T-cell (primary cell): ENCODE data around the gene MYO7A. TPM values are rescaled to one million over a fixed set of nuclear protein-coding genes. Genes with fewer than 3 reads are reported as not detected.

Experiments
- ATAC-seq, 4 experiments: fragments of 200-7000 bp in 3 of 4; fragments of 150-1000 bp in 1 of 4; cut with Tn5 transposase; replicated peaks in 1 of 4; 1 replicate in 3 of 4; 2 replicates in 1 of 4; pipeline ENCODE4 v1.10.0; 2021; ENCODE audit warnings: moderate library complexity in 3 of 4, mild to moderate bottlenecking in 2 of 4, moderate number of reproducible peaks in 1 of 4
- CTCF ChIA-PET, 2 donors: fragments of 300-600 bp; sonication (Branson Sonifier 250); formaldehyde crosslinking; loops; one replicate each; lab custom pipeline; 2022; ENCODE audit warnings: antibody characterized with exemption in 2 of 2; lab: Charles Lee
- POLR2A ChIA-PET, 2 donors: fragments of 300-600 bp; sonication (Branson Sonifier 250); formaldehyde crosslinking; loops; one replicate each; lab custom pipeline; 2022; ENCODE audit warnings: antibody characterized with exemption in 2 of 2; lab: Charles Lee
- DNase-seq, 35 experiments: peaks; one replicate each; pipeline versions ENCODE4 v3.0.0 to v3.0.0-alpha.2; 2013 to 2023
- H3K27ac ChIP-seq: one replicate; pipeline ENCODE4 v1.5.1; 2013; ENCODE audit warnings: low read length
- H3K27me3 ChIP-seq, 2 experiments: replicated peaks in 1 of 2; 1 replicate in 1 of 2; 2 replicates in 1 of 2; pipeline versions ENCODE4 v1.6.1 to v1.7.0; 2013; ENCODE audit warnings: low read length in 1 of 2, mixed read lengths in 1 of 2; ENCODE audit not compliant: control insufficient read depth in 2 of 2, insufficient read depth in 2 of 2; ENCODE audit errors: extremely low read depth in 1 of 2
- H3K36me3 ChIP-seq, 2 donors: 1 replicate in 1 of 2; 2 replicates in 1 of 2; pipeline versions ENCODE4 v1.6.1 to v1.7.0; 2013; ENCODE audit warnings: low read length in 1 of 2; ENCODE audit not compliant: control insufficient read depth in 2 of 2, insufficient read depth in 1 of 2; ENCODE audit errors: extremely low read depth in 1 of 2
- H3K4me1 ChIP-seq, 2 experiments: 1 replicate in 1 of 2; 2 replicates in 1 of 2; pipeline versions ENCODE4 v1.6.1 to v1.7.0; 2013; ENCODE audit warnings: low read length in 2 of 2, mixed read lengths in 1 of 2; ENCODE audit not compliant: insufficient read depth in 2 of 2, control insufficient read depth in 1 of 2; ENCODE audit errors: extremely low read depth in 1 of 2
- H3K4me3 ChIP-seq, 2 donors: 1 replicate in 1 of 2; 2 replicates in 1 of 2; pipeline versions ENCODE4 v1.5.1 to v1.7.0; 2013; ENCODE audit warnings: mild to moderate bottlenecking in 2 of 2, low read length in 1 of 2, moderate library complexity in 1 of 2; ENCODE audit not compliant: control insufficient read depth in 1 of 2; ENCODE audit errors: extremely low read depth in 1 of 2
- H3K9me3 ChIP-seq: 2 replicates; pipeline ENCODE4 v1.7.0; 2013
- H3K27ac Mint-ChIP-seq, 2 donors: one replicate each; pipeline ENCODE4 v1.8.0; 2020 to 2021; ENCODE audit warnings: mild to moderate bottlenecking in 2 of 2, mixed read lengths in 2 of 2
- H3K27me3 Mint-ChIP-seq, 2 donors: one replicate each; pipeline ENCODE4 v1.8.0; 2021 to 2022; ENCODE audit warnings: mixed read lengths in 2 of 2
- H3K36me3 Mint-ChIP-seq: one replicate; pipeline ENCODE4 v1.8.0; 2021; ENCODE audit warnings: mixed read lengths
- H3K4me1 Mint-ChIP-seq, 3 donors: one replicate each; pipeline ENCODE4 v1.8.0; 2020 to 2022; ENCODE audit warnings: mixed read lengths in 3 of 3, mild to moderate bottlenecking in 1 of 3
- H3K4me3 Mint-ChIP-seq, 3 donors: one replicate each; pipeline ENCODE4 v1.8.0; 2020 to 2022; ENCODE audit warnings: mild to moderate bottlenecking in 3 of 3, mixed read lengths in 3 of 3, moderate library complexity in 3 of 3
- H3K9me3 Mint-ChIP-seq, 3 donors: one replicate each; pipeline ENCODE4 v1.8.0; 2020 to 2022; ENCODE audit warnings: mixed read lengths in 3 of 3
- WGBS: methylation state at CpG from one replicate; pipeline ENCODE4 v1.1.5; 2013; ENCODE audit warnings: missing lambda C conversion rate; ENCODE audit not compliant: insufficient coverage; 5-methylcytosine and 5-hydroxymethylcytosine counted together
- total RNA-seq, 35 experiments: library from RNA in 6 of 35; stranded (reverse) in 6 of 35; fragments of 120-200 nt in 1 of 35; gene quantifications; one replicate each; pipeline versions ENCODE4 v1.2.1 to v1.2.4 and lab custom pipeline; 2013 to 2026

MYO7A gene
- total RNA-seq, 5 donors from 2014 or later (not counting 1 experiment from before 2014, with no cell fraction given), result 0.15 to 1.7 (median 0.44) TPM

DNA sequence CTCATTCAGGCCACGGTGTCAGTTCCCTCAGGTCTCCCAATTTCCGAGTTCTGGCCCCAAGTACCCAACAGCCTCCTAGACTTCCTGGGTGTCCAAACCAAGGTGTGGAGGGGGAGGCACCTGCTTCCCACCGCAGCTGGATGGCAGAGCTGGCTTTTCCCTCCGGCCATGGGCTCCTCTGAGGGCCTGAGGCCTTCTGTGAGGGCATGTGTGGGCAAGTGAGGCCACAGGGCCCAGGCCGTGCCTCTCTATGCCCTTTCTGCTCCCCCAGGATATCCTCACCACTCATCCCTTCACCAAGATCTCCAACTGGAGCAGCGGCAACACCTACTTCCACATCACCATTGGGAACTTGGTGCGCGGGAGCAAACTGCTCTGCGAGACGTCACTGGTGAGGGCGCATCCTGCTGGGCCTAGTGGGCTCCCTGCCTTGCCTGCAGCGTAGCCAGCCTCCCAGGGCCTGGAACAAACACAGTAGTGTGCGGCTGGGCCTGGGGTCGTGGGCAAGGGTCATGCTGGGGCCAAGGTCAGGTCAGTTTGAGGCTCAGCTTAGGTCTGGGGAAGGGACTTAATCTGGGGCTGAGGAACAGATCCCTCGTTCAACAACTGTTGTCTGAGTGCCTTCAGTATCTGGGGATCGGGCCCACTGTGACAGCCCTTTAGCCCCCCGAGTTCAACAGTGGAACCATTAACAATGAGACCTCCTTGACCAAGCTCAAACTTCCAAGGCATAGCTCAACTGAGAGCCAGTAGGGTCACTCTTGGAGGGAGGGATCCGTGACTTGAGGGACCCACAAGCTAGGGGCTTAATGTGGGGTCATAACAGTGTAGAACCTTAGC, 85.8 kb downstream of the MYO7A start:
- Histone ChIP-seq H3K4me3 (no peak overlapping the region), H3K9me3 (no peaks in the 10 kb centered on the region), H3K36me3 (no peaks in the 10 kb centered on the region), H3K4me1 (no peaks in the 10 kb centered on the region), H3K27me3 (no peaks in the 10 kb centered on the region), H3K27ac (no peak overlapping the region)
- CTCF ChIA-PET, result no interaction called here
- H3K27ac Mint-ChIP-seq, result no peak overlapping the region
- peaks cover 0 to 6% of the 10 kb centered on the region in 2 donors for H3K27me3 Mint-ChIP-seq
- H3K4me1 Mint-ChIP-seq, result no peaks in the 10 kb centered on the region
- no peak overlapping the region for H3K4me3 Mint-ChIP-seq
- H3K36me3 Mint-ChIP-seq, result no peaks in the 10 kb centered on the region
- no peaks in the 10 kb centered on the region for H3K9me3 Mint-ChIP-seq
- 66% methylated on average over 16 of the region's 18 CpGs for WGBS
- POLR2A ChIA-PET, result no interaction called here
- ATAC-seq, result no peak
- no peak for DNase-seq

- no peaks in the 10 kb centered on the region for H3K9me3 Mint-ChIP-seq
- 91% methylated on average over 9 of the region's 9 CpGs for WGBS
- ATAC-seq, result no peak
Observed at GRCh38 chr11:77214557-77214956, 86.5 kb downstream of the MYO7A start.

GRCh38 chr11:77215106-77215505, 87.1 kb downstream of the MYO7A start:
- ChIA-PET POLR2A (no interaction called here), CTCF (no interaction called here)
- Mint-ChIP-seq H3K4me3 (no peak overlapping the region), H3K4me1 (no peaks in the 10 kb centered on the region), H3K36me3 (no peaks in the 10 kb centered on the region), H3K27me3 (peaks cover 0 to 8% of the 10 kb centered on the region in 2 donors), H3K27ac (no peak overlapping the region), H3K9me3 (no peaks in the 10 kb centered on the region)
- WGBS, result 54% methylated on average over 3 of the region's 3 CpGs
- no peaks in the 10 kb centered on the region for H3K4me1 ChIP-seq
- H3K36me3 ChIP-seq, result no peaks in the 10 kb centered on the region
- no peak overlapping the region for H3K27ac ChIP-seq
- no peak overlapping the region for H3K4me3 ChIP-seq
- ATAC-seq (peak in 1 of 4 experiments; percentile 13), DNase-seq (no peak)
- no peaks in the 10 kb centered on the region for H3K9me3 ChIP-seq
- H3K27me3 ChIP-seq, result no peaks in the 10 kb centered on the region

More at GRCh38 chr11:77214557-77214956, 86.5 kb downstream of the MYO7A start:
- ChIA-PET CTCF (no interaction called here), POLR2A (no interaction called here)
- H3K36me3 Mint-ChIP-seq, result no peaks in the 10 kb centered on the region
- Histone ChIP-seq H3K4me1 (no peaks in the 10 kb centered on the region), H3K27me3 (no peaks in the 10 kb centered on the region), H3K36me3 (no peaks in the 10 kb centered on the region), H3K9me3 (no peaks in the 10 kb centered on the region), H3K4me3 (no peak overlapping the region), H3K27ac (no peak overlapping the region)
- H3K4me3 Mint-ChIP-seq, result no peak overlapping the region
- H3K4me1 Mint-ChIP-seq, result no peaks in the 10 kb centered on the region
- H3K27ac Mint-ChIP-seq, result no peak overlapping the region
- H3K27me3 Mint-ChIP-seq, result peaks cover 0 to 6% of the 10 kb centered on the region in 2 donors
- no peak for DNase-seq

DNA sequence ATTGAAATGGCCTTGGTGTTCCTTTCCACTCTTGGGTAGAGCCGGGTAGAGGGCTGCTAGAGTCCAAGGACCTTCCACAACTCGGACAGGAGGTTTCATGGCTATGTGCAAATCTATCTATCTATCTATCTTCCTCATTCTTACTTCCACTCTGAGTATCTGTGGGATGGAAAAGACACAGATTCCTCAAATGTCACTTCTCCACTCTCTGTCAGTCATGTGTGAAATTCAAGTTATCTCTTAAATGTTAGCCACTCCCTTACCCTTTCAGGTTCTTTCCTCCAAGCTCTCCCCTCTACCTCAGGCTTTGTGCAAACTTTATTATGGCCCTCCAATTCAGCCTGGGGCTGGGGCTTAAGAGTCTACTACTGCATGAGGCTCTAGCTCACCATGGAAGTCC, 89.1 kb downstream of the MYO7A start:
- H3K4me3 Mint-ChIP-seq, result no peak overlapping the region
- ChIA-PET POLR2A (no interaction called here), CTCF (no interaction called here)
- H3K9me3 Mint-ChIP-seq, result no peaks in the 10 kb centered on the region
- Histone ChIP-seq H3K4me3 (no peak overlapping the region), H3K4me1 (no peaks in the 10 kb centered on the region), H3K27ac (no peak overlapping the region), H3K36me3 (no peaks in the 10 kb centered on the region), H3K9me3 (no peaks in the 10 kb centered on the region), H3K27me3 (no peaks in the 10 kb centered on the region)
- H3K27me3 Mint-ChIP-seq, result peaks cover 6 to 19% of the 10 kb centered on the region in 2 donors
- DNase-seq, result no peak
- no peak for ATAC-seq
- H3K4me1 Mint-ChIP-seq, result no peaks in the 10 kb centered on the region
- no CpG with 5 or more reads among the region's 2 CpGs for WGBS
- H3K27ac Mint-ChIP-seq, result no peak overlapping the region
- H3K36me3 Mint-ChIP-seq, result no peaks in the 10 kb centered on the region

GRCh38 chr11:77223797-77224196, 95.8 kb downstream of the MYO7A start:
- no peak overlapping the region for H3K27ac Mint-ChIP-seq
- Histone ChIP-seq H3K4me3 (no peak overlapping the region), H3K36me3 (no peaks in the 10 kb centered on the region), H3K27ac (no peak overlapping the region), H3K9me3 (no peaks in the 10 kb centered on the region), H3K27me3 (peaks cover 0 to 8% of the 10 kb centered on the region in 2 experiments), H3K4me1 (no peaks in the 10 kb centered on the region)
- ChIA-PET POLR2A (no interaction called here), CTCF (no interaction called here)
- WGBS, result 82% methylated on average over 7 of the region's 9 CpGs
- ATAC-seq (no peak), DNase-seq (no peak)
- H3K36me3 Mint-ChIP-seq, result no peaks in the 10 kb centered on the region
- peaks cover 38 to 41% of the 10 kb centered on the region in 2 donors for H3K27me3 Mint-ChIP-seq
- no peaks in the 10 kb centered on the region for H3K9me3 Mint-ChIP-seq
- no peaks in the 10 kb centered on the region for H3K4me1 Mint-ChIP-seq
- no peak overlapping the region for H3K4me3 Mint-ChIP-seq

- 80% methylated on average over 4 of the region's 5 CpGs for WGBS
- Mint-ChIP-seq H3K27ac (no peak overlapping the region), H3K4me1 (no peaks in the 10 kb centered on the region), H3K36me3 (no peaks in the 10 kb centered on the region), H3K9me3 (no peaks in the 10 kb centered on the region), H3K27me3 (peaks cover 18 to 21% of the 10 kb centered on the region in 2 donors), H3K4me3 (no peak overlapping the region)
- POLR2A ChIA-PET, result no interaction called here
- no peak for ATAC-seq
- CTCF ChIA-PET, result no interaction called here
- Histone ChIP-seq H3K27me3 (no peaks in the 10 kb centered on the region), H3K9me3 (no peaks in the 10 kb centered on the region), H3K27ac (no peak overlapping the region), H3K4me1 (no peaks in the 10 kb centered on the region), H3K36me3 (no peaks in the 10 kb centered on the region), H3K4me3 (no peak overlapping the region)
- no peak for DNase-seq
Observed at GRCh38 chr11:77230878-77231605, 103.0 kb downstream of the MYO7A start.
